PC-3 (cell line): ENCODE measurements around the gene TMEM212. TPM values are rescaled to one million over a fixed set of nuclear protein-coding genes. Genes with fewer than 3 reads are reported as not detected.

Experiments used
- ATAC-seq: fragments of 200-7000 bp; cut with Tn5 transposase; 2 replicates; pipeline ENCODE4 v1.9.1; 2020; ENCODE audit warnings: mild to moderate bottlenecking, moderate library complexity
- BruUV-seq: library from RNA; stranded (reverse); fragments of 400-500 nt; replicated peaks from 2 replicates; lab custom pipeline; 2021; lab: Mats Ljungman, UMichigan
- CTCF ChIA-PET: fragments of 300-600 bp; sonication (Branson Sonifier 250); formaldehyde crosslinking; loops from one replicate; lab custom pipeline; 2022; ENCODE audit warnings: antibody characterized with exemption; lab: Charles Lee
- POLR2A ChIA-PET: fragments of 300-600 bp; sonication (Branson Sonifier 250); formaldehyde crosslinking; loops from one replicate; lab custom pipeline; 2022; ENCODE audit warnings: antibody characterized with exemption; ENCODE audit not compliant: unreplicated experiment; lab: Charles Lee
- DNase-seq: peaks from one replicate; pipeline ENCODE4 v3.0.0-alpha.2; 2015
- H2AFZ ChIP-seq: fragments of 300-600 bp; sonication (generic); 2 replicates; pipeline ENCODE4 v1.6.0; 2016; ENCODE audit warnings: antibody characterized with exemption, low read length
- H3F3A ChIP-seq: fragments of 300-600 bp; sonication (generic); one replicate; pipeline ENCODE4 v1.6.0; 2017; ENCODE audit warnings: antibody characterized with exemption, low read length, control low read depth, mild to moderate bottlenecking; ENCODE audit not compliant: unreplicated experiment
- H3K27ac ChIP-seq: fragments of 300-600 bp; sonication (generic); 2 replicates; pipeline ENCODE4 v1.5.1; 2016; ENCODE audit warnings: mild to moderate bottlenecking, low read length
- H3K27me3 ChIP-seq: fragments of 300-600 bp; sonication (generic); 2 replicates; pipeline ENCODE4 v1.6.1; 2016; ENCODE audit warnings: low read length, mixed read lengths
- H3K36me3 ChIP-seq: fragments of 300-600 bp; sonication (generic); 2 replicates; pipeline ENCODE4 v1.6.1; 2016; ENCODE audit warnings: low read depth, mixed run types, low read length, mixed read lengths
- H3K4me1 ChIP-seq: fragments of 300-600 bp; sonication (generic); 2 replicates; pipeline ENCODE4 v1.5.1; 2016; ENCODE audit warnings: low read length; ENCODE audit not compliant: insufficient read depth
- H3K4me2 ChIP-seq: fragments of 300-600 bp; sonication (generic); 2 replicates; pipeline ENCODE4 v1.6.0; 2016; ENCODE audit warnings: low read length
- H3K4me3 ChIP-seq: fragments of 300-600 bp; sonication (generic); 2 replicates; pipeline ENCODE4 v1.5.1; 2016; ENCODE audit warnings: mild to moderate bottlenecking, low read length, mixed read lengths
- H3K79me2 ChIP-seq: fragments of 300-600 bp; sonication (generic); 2 replicates; pipeline ENCODE4 v1.6.1; 2017; ENCODE audit warnings: low read length, mixed read lengths
- H3K9ac ChIP-seq: fragments of 300-600 bp; sonication (generic); 2 replicates; pipeline ENCODE4 v1.6.0; 2016; ENCODE audit warnings: mild to moderate bottlenecking, low read length
- H3K9me2 ChIP-seq: fragments of 300-600 bp; sonication (generic); replicated peaks from 2 replicates; pipeline ENCODE4 v1.6.1; 2016; ENCODE audit warnings: mixed run types, low read length, mixed read lengths
- H3K9me3 ChIP-seq: fragments of 300-600 bp; sonication (generic); 2 replicates; pipeline ENCODE4 v1.6.1; 2016; ENCODE audit warnings: low read length, mixed read lengths
- H4K20me1 ChIP-seq: fragments of 300-600 bp; sonication (generic); 2 replicates; pipeline ENCODE4 v1.6.1; 2016; ENCODE audit warnings: low read length, mixed read lengths
- EZH2 ChIP-seq: fragments of 300-600 bp; sonication (generic); IDR thresholded peaks from one replicate; pipeline ENCODE4 v1.6.1; 2017; ENCODE audit warnings: antibody characterized with exemption, mild to moderate bottlenecking, low read length; ENCODE audit not compliant: unreplicated experiment
- EZH2phosphoT487 ChIP-seq: fragments of 300-600 bp; sonication (generic); IDR thresholded peaks from 2 replicates; pipeline ENCODE4 v1.6.1; 2018; ENCODE audit warnings: mild to moderate bottlenecking, antibody characterized with exemption, low read length, borderline replicate concordance
- intact Hi-C: fragments of 100-400 bp; cut with micrococcal nuclease; formaldehyde crosslinking; loops from 2 replicates; pipeline ENCODE4 v1.9.0; 2023
- total RNA-seq: library from RNA; depleted of rRNA; stranded (reverse); fragments of >200 nt; gene quantifications from 2 replicates; pipeline ENCODE4 v1.2.3, GENCODE V29; 2014
- TF ChIP-seq, protein P1 (sequence below): fragments of 300-600 bp; sonication (generic); conservative IDR thresholded peaks from 2 replicates; pipeline ENCODE4 v1.5.1; 2017; ENCODE audit warnings: antibody characterized with exemption, low read depth, mild to moderate bottlenecking, low read length

The TMEM212 gene
- total RNA-seq, 1 experiment from 2014 or later: not detected

DNA sequence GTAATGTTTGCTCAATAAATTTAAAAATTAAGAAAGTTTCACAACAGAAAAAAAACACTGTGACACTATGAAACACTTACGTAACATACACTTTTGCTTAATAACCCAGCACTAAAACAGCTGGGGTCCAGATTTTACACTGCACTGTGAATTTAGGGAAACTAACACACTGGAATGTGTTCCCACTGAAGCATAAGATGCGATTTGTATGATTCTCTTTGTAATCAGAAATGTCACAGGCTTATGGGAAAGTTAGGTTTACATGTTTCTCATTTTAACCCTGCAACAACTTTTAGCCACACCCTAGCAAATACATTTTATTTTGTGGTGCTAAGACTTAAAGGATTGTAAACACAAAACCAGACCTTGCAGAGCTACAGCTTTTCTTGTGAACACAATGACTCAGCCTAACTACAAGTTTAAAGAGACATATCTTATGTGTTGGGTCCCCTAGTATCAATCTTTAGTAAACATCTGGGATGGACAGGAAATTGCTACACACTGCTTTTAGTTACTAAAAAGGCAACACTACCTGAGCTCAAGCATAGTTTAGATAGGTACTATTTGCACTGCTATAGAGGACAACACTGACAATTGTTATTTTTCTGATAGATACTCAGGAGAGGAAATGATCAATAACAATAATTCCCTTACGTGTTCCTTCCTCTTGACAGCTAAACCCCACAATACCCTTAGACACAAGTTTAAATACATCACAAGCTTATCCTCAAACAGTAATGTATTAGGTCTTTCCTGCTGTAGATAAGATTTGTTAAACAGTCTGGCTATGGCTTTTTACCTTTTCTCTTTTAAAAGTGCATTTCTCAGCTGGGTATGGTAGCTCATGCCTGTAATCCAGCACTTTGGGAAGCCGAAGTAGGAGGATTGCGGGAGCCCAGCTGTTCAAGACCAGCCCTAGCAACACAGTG is 36.7 kb upstream of the TMEM212 start:
- peaks cover 30% of the 10 kb centered on the region for H3K79me2 ChIP-seq
- intact Hi-C loops: loop anchor here (1.0 to 5.0 kb wide), 3 partner anchors 18 to 336 kb away; partner anchors contain the start of gene FNDC3B
- H3K27ac ChIP-seq: peak overlapping the region; percentile 97
- H3K36me3 ChIP-seq: no peaks in the 10 kb centered on the region
- H3K27me3 ChIP-seq: no peaks in the 10 kb centered on the region
- H2AFZ ChIP-seq: no peak overlapping the region
- no peaks in the 10 kb centered on the region for H3K9me3 ChIP-seq
- DNase-seq (peak; percentile 95), ATAC-seq (peak; percentile 42)
- no TSS peak for BruUV-seq
- peak overlapping the region; percentile 34; the same call in 1 of the 2 replicates for H3K4me3 ChIP-seq
- H3K4me2 ChIP-seq: peak overlapping the region; percentile 75
- TF ChIP-seq EZH2phosphoT487 (no peak), EZH2 (no peak)
- TF ChIP-seq, protein P1, sequence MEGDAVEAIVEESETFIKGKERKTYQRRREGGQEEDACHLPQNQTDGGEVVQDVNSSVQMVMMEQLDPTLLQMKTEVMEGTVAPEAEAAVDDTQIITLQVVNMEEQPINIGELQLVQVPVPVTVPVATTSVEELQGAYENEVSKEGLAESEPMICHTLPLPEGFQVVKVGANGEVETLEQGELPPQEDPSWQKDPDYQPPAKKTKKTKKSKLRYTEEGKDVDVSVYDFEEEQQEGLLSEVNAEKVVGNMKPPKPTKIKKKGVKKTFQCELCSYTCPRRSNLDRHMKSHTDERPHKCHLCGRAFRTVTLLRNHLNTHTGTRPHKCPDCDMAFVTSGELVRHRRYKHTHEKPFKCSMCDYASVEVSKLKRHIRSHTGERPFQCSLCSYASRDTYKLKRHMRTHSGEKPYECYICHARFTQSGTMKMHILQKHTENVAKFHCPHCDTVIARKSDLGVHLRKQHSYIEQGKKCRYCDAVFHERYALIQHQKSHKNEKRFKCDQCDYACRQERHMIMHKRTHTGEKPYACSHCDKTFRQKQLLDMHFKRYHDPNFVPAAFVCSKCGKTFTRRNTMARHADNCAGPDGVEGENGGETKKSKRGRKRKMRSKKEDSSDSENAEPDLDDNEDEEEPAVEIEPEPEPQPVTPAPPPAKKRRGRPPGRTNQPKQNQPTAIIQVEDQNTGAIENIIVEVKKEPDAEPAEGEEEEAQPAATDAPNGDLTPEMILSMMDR: no peak
- no peaks in the 10 kb centered on the region for H4K20me1 ChIP-seq
- peaks cover 61% of the 10 kb centered on the region for H3K4me1 ChIP-seq
- ChIA-PET CTCF (interaction anchor here (0.5 to 1.7 kb wide), 3 partner anchors 34 to 751 kb away, joined by 3 to 10 read pairs (median 3); no protein-coding TSS in a partner anchor), POLR2A (interaction anchor here (0.5 to 1.0 kb wide), 5 partner anchors 11 to 233 kb away, joined by 4 to 11 read pairs (median 6); partner anchors contain the start of gene FNDC3B)
- H3F3A ChIP-seq: peaks cover 9% of the 10 kb centered on the region
- no peaks in the 10 kb centered on the region for H3K9me2 ChIP-seq
- H3K9ac ChIP-seq: peak overlapping the region; percentile 87

DNA sequence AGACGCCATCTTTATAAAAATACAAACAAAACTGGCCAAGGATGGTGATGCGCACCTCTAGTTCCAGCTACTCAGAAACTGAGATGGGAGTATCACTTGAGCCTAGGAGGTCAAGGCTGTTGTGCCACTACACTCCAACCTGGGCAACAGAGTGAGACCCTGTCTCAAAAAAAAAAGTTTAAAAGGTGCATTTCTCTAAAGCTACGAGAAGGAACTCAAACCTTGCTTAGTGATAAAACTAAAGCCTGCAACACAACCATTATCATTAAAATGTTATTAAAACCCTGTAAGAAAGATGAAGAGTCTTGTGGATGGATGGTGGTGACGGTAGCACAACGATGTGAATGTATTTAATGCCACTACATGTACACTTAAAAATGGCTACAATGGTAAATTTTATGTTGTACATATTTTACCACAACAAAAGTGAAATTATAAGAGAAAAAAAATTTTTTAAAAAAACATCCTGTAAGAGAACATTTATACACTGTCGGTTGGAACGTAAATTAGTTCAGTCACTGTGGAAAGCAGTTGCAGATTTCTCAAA is 35.9 kb upstream of the TMEM212 start:
- ChIA-PET CTCF (interaction anchor here (0.6 to 1.7 kb wide), 2 partner anchors 35 to 535 kb away, joined by 3 to 10 read pairs; no protein-coding TSS in a partner anchor), POLR2A (interaction anchor here (0.5 to 1.0 kb wide), 3 partner anchors 12 to 211 kb away, joined by 4 to 6 read pairs (median 4); no protein-coding TSS in a partner anchor)
- no TSS peak for BruUV-seq
- Histone ChIP-seq H3K79me2 (peaks cover 30% of the 10 kb centered on the region), H4K20me1 (no peaks in the 10 kb centered on the region), H2AFZ (no peak overlapping the region), H3F3A (peaks cover 9% of the 10 kb centered on the region), H3K36me3 (no peaks in the 10 kb centered on the region), H3K4me2 (peak overlapping the region; percentile 52), H3K4me1 (peaks cover 62% of the 10 kb centered on the region), H3K9me2 (no peaks in the 10 kb centered on the region), H3K9ac (peak overlapping the region; percentile 87), H3K27ac (peak overlapping the region; percentile 97), H3K9me3 (no peaks in the 10 kb centered on the region), H3K4me3 (peak overlapping the region; percentile 13; the same call in 1 of the 2 replicates), H3K27me3 (no peaks in the 10 kb centered on the region)
- ATAC-seq: no peak
- TF ChIP-seq, protein P1: no peak
- TF ChIP-seq EZH2phosphoT487 (no peak), EZH2 (no peak)
- intact Hi-C loops: loop anchor here (5.0 kb wide), 1 partner anchor 335 kb away; no protein-coding TSS in a partner anchor
- no peak for DNase-seq
